Measurements from ENCODE around the gene VSIR.

The VSIR gene

GRCh38 chr10:71773221-71773971 lies at the start of gene VSIR:
TSS of gene VSIR (minus strand) at chr10:71773520. CDS start at chr10:71773439, 81 bp downstream.
- DNase-seq (ENCODE audit: low spot score), result peak; percentile 96

- DNase-seq (ENCODE audit: low spot score), result no peak
Measured at GRCh38 chr10:71821909-71822763, 48.8 kb upstream of the VSIR start.

- no peak for DNase-seq (ENCODE audit: low spot score)
Measured at GRCh38 chr10:71820966-71821365, 47.6 kb upstream of the VSIR start.

- DNase-seq (ENCODE audit: low spot score), result no peak
Measured at GRCh38 chr10:71819985-71820384, 46.7 kb upstream of the VSIR start.

- DNase-seq (ENCODE audit: low spot score), result no peak
Measured at GRCh38 chr10:71819441-71819861, 46.1 kb upstream of the VSIR start.

- DNase-seq (ENCODE audit: low spot score), result no peak
Measured at GRCh38 chr10:71818674-71819260, 45.4 kb upstream of the VSIR start.

- DNase-seq (ENCODE audit: low spot score), result no peak
Measured at GRCh38 chr10:71817831-71818655, 44.7 kb upstream of the VSIR start.

GRCh38 chr10:71816936-71817618 lies 43.8 kb upstream of the VSIR start:
- DNase-seq (ENCODE audit: low spot score), result no peak

GRCh38 chr10:71816421-71816851 lies 43.1 kb upstream of the VSIR start:
- DNase-seq (ENCODE audit: low spot score), result no peak

GRCh38 chr10:71815515-71816130 lies 42.3 kb upstream of the VSIR start:
- DNase-seq (ENCODE audit: low spot score), result no peak

GRCh38 chr10:71814922-71815411 lies 41.6 kb upstream of the VSIR start:
- peak; percentile 79 for DNase-seq (ENCODE audit: low spot score)

GRCh38 chr10:71812913-71813590 lies 39.7 kb upstream of the VSIR start:
- peak; percentile 42 for DNase-seq (ENCODE audit: low spot score)

- DNase-seq (ENCODE audit: low spot score), result peak; percentile 84
Measured at GRCh38 chr10:71812016-71812912, 38.9 kb upstream of the VSIR start.

- DNase-seq (ENCODE audit: low spot score), result no peak
Measured at GRCh38 chr10:71811351-71811750, 38.0 kb upstream of the VSIR start.

- no peak for DNase-seq (ENCODE audit: low spot score)
Measured at GRCh38 chr10:71810048-71810750, 36.9 kb upstream of the VSIR start.

GRCh38 chr10:71809628-71810027 lies 36.3 kb upstream of the VSIR start:
- no peak for DNase-seq (ENCODE audit: low spot score)

- DNase-seq (ENCODE audit: low spot score), result no peak
Measured at GRCh38 chr10:71807557-71808510, 34.5 kb upstream of the VSIR start.
